HepG2 (cell line): ENCODE data around the gene TSPYL6. TPM values are rescaled to one million over a fixed set of nuclear protein-coding genes. Genes with fewer than 3 reads are reported as not detected.

Experiments used
- ATAC-seq: fragments of 200-7000 bp; cut with Tn5 transposase; 3 replicates; pipeline ENCODE4 v1.9.1; 2020; ENCODE audit warnings: mild to moderate bottlenecking, moderate library complexity
- BruUV-seq: library from RNA; stranded (reverse); fragments of 400-500 nt; replicated peaks from 2 replicates; lab custom pipeline; 2021; lab: Mats Ljungman, UMichigan
- CTCF ChIA-PET: fragments of 300-600 bp; formaldehyde crosslinking; extraction: SDS; loops from one replicate; lab custom pipeline; 2021; ENCODE audit warnings: low total read pairs, inconsistent platforms, low intra/inter-chr PET ratio; lab: Yijun Ruan, JAX
- POLR2A ChIA-PET: fragments of 350-600 bp; sonication (Branson Sonifier 250); formaldehyde crosslinking; loops from one replicate; lab custom pipeline; 2020; ENCODE audit warnings: antibody characterized with exemption, inconsistent platforms; lab: Yijun Ruan, JAX
- DNase-seq: peaks from one replicate; pipeline ENCODE4 v3.0.0-alpha.2; 2015; ENCODE audit warnings: low spot score
- FAIRE-seq: peaks from 3 replicates; lab custom pipeline; 2011; peaks lifted over from hg19 to GRCh38; lab: Jason Lieb, UNC
- H2AFZ ChIP-seq: one replicate; pipeline ENCODE4 v1.6.1; 2011; ENCODE audit warnings: low read length, inconsistent platforms
- H3K27ac ChIP-seq: fragments of 300-600 bp; 3 replicates; pipeline ENCODE4 v1.8.0; 2011; ENCODE audit warnings: mixed run types, mild to moderate bottlenecking, mixed read lengths, low read length, inconsistent platforms; ENCODE audit not compliant: insufficient read depth; ENCODE audit errors: extremely low read length
- H3K27me3 ChIP-seq, 2 experiments: fragments of 200-600 bp in 1 of 2; 2 replicates in 1 of 2; 3 replicates in 1 of 2; pipeline versions ENCODE4 v1.6.0 to v1.8.0; 2011; ENCODE audit warnings: low read length in 2 of 2, mild to moderate bottlenecking in 2 of 2, moderate library complexity in 2 of 2, inconsistent platforms in 1 of 2; ENCODE audit not compliant: insufficient read depth in 2 of 2, control insufficient read depth in 1 of 2
- H3K36me3 ChIP-seq, 2 experiments: fragments of 200-600 bp in 1 of 2; replicated peaks in 1 of 2; 2 replicates in 1 of 2; 3 replicates in 1 of 2; pipeline versions ENCODE4 v1.5.1 to v1.8.0; 2011; ENCODE audit warnings: low read length in 2 of 2, inconsistent platforms in 1 of 2; ENCODE audit not compliant: insufficient read depth in 2 of 2, control insufficient read depth in 1 of 2
- H3K4me1 ChIP-seq: 2 replicates; pipeline ENCODE4 v1.5.1; 2012; ENCODE audit warnings: low read length, inconsistent platforms; ENCODE audit not compliant: insufficient read depth
- H3K4me2 ChIP-seq: 2 replicates; pipeline ENCODE4 v1.6.0; 2011; ENCODE audit warnings: low read depth, low read length, inconsistent platforms
- H3K4me3 ChIP-seq, 3 experiments: fragments of 200-600 bp in 1 of 3; sonication (generic), shearing (Covaris generic) in 1 of 3; replicated peaks in 1 of 3; 2 replicates each; pipeline ENCODE4 v1.5.1; 2011 to 2016; ENCODE audit warnings: low read length in 3 of 3, inconsistent platforms in 2 of 3, low read depth in 2 of 3, mild to moderate bottlenecking in 2 of 3, control low read depth in 1 of 3, mixed read lengths in 1 of 3; ENCODE audit not compliant: insufficient read depth in 1 of 3
- H3K79me2 ChIP-seq: one replicate; pipeline ENCODE4 v1.6.1; 2011; ENCODE audit warnings: low read length, inconsistent platforms; ENCODE audit not compliant: insufficient read depth
- H3K9ac ChIP-seq: 2 replicates; pipeline ENCODE4 v1.6.0; 2011; ENCODE audit warnings: mild to moderate bottlenecking, low read depth, low read length, inconsistent platforms; ENCODE audit not compliant: insufficient read depth
- H3K9me3 ChIP-seq: 2 replicates; pipeline ENCODE4 v1.5.1; 2012; ENCODE audit warnings: mild to moderate bottlenecking, low read length
- H4K20me1 ChIP-seq: 2 replicates; pipeline ENCODE4 v1.6.0; 2011; ENCODE audit warnings: inconsistent platforms, mild to moderate bottlenecking, low read length, moderate library complexity; ENCODE audit not compliant: insufficient read depth
- HDAC2 ChIP-seq: sonication (generic); formaldehyde crosslinking; IDR thresholded peaks from 2 replicates; pipeline ENCODE4 v1.4.0; 2020; ENCODE audit warnings: missing genetic modification reagents
- SP2 ChIP-seq: sonication (generic); formaldehyde crosslinking; IDR thresholded peaks from 2 replicates; pipeline ENCODE4 v1.5.1; 2020; ENCODE audit warnings: mild to moderate bottlenecking, missing genetic modification reagents
- STAG1 ChIP-seq: sonication (generic); formaldehyde crosslinking; IDR thresholded peaks from 2 replicates; pipeline ENCODE4 v1.4.0; 2020; ENCODE audit warnings: missing genetic modification reagents
- ZBTB21 ChIP-seq: sonication (generic); formaldehyde crosslinking; IDR thresholded peaks from 2 replicates; pipeline ENCODE4 v1.4.0; 2020; ENCODE audit warnings: missing genetic modification reagents
- ZNF441 ChIP-seq: sonication (generic); formaldehyde crosslinking; IDR thresholded peaks from 2 replicates; pipeline ENCODE4 v1.7.0; 2021; ENCODE audit warnings: missing genetic modification reagents, borderline replicate concordance
- ZNF543 ChIP-seq: sonication (generic); formaldehyde crosslinking; IDR thresholded peaks from 2 replicates; pipeline ENCODE4 v1.4.0; 2020; ENCODE audit warnings: mild to moderate bottlenecking, missing genetic modification reagents
- in situ Hi-C: cut with HindIII; loops from 2 replicates; pipeline ENCODE4 v1.10.0; 2017; ENCODE audit warnings: low pct_unique_long_range_greater_than_20kb; ENCODE audit not compliant: extremely low pct_ligation_motif_present
- intact Hi-C: fragments of 100-400 bp; cut with micrococcal nuclease; formaldehyde crosslinking; loops from one replicate; pipeline ENCODE4 v1.10.0; 2022; ENCODE audit not compliant: unreplicated experiment
- polyA plus RNA-seq, 8 experiments: library from polyadenylated mRNA; depleted of rRNA in 3 of 8; stranded (reverse) in 7 of 8; unstranded in 1 of 8; fragments of >200 nt; fragmentation: Illumina TruSeq in 4 of 8; extraction: Trizol in 4 of 8; gene quantifications; 2 replicates each; pipeline versions ENCODE4 v1.2.1 to v1.2.3, GENCODE V29; 2011 to 2016; ENCODE audit warnings: low read depth in 4 of 8, missing spikeins in 1 of 8, mixed read lengths in 1 of 8; ENCODE audit not compliant: insufficient read depth in 1 of 8
- total RNA-seq, 5 experiments: library from RNA; depleted of rRNA; stranded (reverse); fragments of >200 nt; fragmentation: Illumina TruSeq; extraction: Trizol; gene quantifications; 2 replicates each; pipeline ENCODE4 v1.2.3, GENCODE V29; 2016; ENCODE audit warnings: low read depth in 1 of 5
- TF ChIP-seq, protein P1 (sequence below): sonication (generic); formaldehyde crosslinking; IDR thresholded peaks from 2 replicates; pipeline ENCODE4 v1.5.0; 2020; ENCODE audit warnings: mild to moderate bottlenecking, missing genetic modification reagents, moderate library complexity
- TF ChIP-seq, protein P2 (sequence below): sonication (generic); formaldehyde crosslinking; IDR thresholded peaks from 2 replicates; pipeline ENCODE4 v1.8.0; 2022; ENCODE audit warnings: missing genetic modification reagents, mild to moderate bottlenecking, moderate library complexity, borderline replicate concordance
- TF ChIP-seq, protein P3 (sequence below): sonication (generic); formaldehyde crosslinking; IDR thresholded peaks from 2 replicates; pipeline ENCODE4 v1.4.0; 2020; ENCODE audit warnings: missing genetic modification reagents, low read depth, mild to moderate bottlenecking, borderline replicate concordance

Gene TSPYL6
- total and polyA plus RNA-seq, 2 of the 13 experiments (the other 11 are each of a cell fraction or from before 2014, with no cell fraction given): 0.03 TPM; not detected in 1

DNA sequence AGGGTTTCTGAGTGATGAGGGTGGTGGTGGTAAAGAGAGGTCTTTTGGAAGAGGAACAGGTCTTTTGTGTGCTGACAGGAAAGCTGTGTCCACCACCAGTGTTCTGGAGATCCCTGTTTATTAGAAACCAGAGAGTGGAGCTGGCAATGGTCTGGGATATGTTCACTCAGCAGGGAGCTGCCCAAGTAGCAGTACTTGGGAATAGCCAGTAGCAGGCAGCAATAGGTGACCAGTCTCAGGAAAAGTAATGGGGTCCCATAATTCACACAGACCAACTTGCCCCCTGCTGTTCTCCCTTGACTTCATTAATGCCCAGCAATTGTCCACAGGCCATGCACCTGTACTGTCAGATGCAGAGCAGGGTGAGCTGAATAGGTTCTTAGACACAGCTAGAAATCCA, 1.8 kb downstream of the TSPYL6 start:
- H3K27ac ChIP-seq: no peak overlapping the region
- BruUV-seq: no TSS peak
- no peak overlapping the region for H3K4me2 ChIP-seq
- no peaks in the 10 kb centered on the region; a peak in 1 of 5 replicates for H3K36me3 ChIP-seq
- no peak overlapping the region for H3K4me3 ChIP-seq
- FAIRE-seq (no peak), ATAC-seq (peak; percentile 75), DNase-seq (no peak)
- peaks cover 7% of the 10 kb centered on the region for H3K4me1 ChIP-seq
- in situ Hi-C loops: no loop called here
- H2AFZ ChIP-seq: no peak overlapping the region
- TF ChIP-seq, protein P1, sequence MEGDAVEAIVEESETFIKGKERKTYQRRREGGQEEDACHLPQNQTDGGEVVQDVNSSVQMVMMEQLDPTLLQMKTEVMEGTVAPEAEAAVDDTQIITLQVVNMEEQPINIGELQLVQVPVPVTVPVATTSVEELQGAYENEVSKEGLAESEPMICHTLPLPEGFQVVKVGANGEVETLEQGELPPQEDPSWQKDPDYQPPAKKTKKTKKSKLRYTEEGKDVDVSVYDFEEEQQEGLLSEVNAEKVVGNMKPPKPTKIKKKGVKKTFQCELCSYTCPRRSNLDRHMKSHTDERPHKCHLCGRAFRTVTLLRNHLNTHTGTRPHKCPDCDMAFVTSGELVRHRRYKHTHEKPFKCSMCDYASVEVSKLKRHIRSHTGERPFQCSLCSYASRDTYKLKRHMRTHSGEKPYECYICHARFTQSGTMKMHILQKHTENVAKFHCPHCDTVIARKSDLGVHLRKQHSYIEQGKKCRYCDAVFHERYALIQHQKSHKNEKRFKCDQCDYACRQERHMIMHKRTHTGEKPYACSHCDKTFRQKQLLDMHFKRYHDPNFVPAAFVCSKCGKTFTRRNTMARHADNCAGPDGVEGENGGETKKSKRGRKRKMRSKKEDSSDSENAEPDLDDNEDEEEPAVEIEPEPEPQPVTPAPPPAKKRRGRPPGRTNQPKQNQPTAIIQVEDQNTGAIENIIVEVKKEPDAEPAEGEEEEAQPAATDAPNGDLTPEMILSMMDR (CRISPR knock-in tag): 0 out of 2 replicates have a peak, but pooled peaks have one; percentile 13
- TF ChIP-seq SP2 (no peak), ZNF543 (CRISPR knock-in tag) (no peak), ZBTB21 (CRISPR knock-in tag) (no peak), STAG1 (CRISPR knock-in tag) (0 out of 2 replicates have a peak, but pooled peaks have one; percentile 17), HDAC2 (CRISPR knock-in tag) (no peak), ZNF441 (no peak)
- TF ChIP-seq, protein P2, sequence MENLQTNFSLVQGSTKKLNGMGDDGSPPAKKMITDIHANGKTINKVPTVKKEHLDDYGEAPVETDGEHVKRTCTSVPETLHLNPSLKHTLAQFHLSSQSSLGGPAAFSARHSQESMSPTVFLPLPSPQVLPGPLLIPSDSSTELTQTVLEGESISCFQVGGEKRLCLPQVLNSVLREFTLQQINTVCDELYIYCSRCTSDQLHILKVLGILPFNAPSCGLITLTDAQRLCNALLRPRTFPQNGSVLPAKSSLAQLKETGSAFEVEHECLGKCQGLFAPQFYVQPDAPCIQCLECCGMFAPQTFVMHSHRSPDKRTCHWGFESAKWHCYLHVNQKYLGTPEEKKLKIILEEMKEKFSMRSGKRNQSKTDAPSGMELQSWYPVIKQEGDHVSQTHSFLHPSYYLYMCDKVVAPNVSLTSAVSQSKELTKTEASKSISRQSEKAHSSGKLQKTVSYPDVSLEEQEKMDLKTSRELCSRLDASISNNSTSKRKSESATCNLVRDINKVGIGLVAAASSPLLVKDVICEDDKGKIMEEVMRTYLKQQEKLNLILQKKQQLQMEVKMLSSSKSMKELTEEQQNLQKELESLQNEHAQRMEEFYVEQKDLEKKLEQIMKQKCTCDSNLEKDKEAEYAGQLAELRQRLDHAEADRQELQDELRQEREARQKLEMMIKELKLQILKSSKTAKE (CRISPR knock-in tag): no peak
- TF ChIP-seq, protein P3, sequence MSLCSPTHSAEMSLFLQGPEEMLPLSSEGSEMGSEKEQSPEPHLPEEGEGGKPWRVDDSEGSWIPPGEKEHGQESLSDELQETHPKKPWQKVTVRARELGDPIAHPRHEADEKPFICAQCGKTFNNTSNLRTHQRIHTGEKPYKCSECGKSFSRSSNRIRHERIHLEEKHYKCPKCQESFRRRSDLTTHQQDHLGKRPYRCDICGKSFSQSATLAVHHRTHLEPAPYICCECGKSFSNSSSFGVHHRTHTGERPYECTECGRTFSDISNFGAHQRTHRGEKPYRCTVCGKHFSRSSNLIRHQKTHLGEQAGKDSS (CRISPR knock-in tag): no peak
- no peaks in the 10 kb centered on the region for H4K20me1 ChIP-seq
- ChIA-PET CTCF (no interaction called here), POLR2A (no interaction called here)
- no peaks in the 10 kb centered on the region for H3K9me3 ChIP-seq
- intact Hi-C loops: no loop called here
- no peak overlapping the region for H3K9ac ChIP-seq
- no peaks in the 10 kb centered on the region for H3K79me2 ChIP-seq
- no peaks in the 10 kb centered on the region for H3K27me3 ChIP-seq
